ENCODE data around the gene BAIAP2.

DNA sequence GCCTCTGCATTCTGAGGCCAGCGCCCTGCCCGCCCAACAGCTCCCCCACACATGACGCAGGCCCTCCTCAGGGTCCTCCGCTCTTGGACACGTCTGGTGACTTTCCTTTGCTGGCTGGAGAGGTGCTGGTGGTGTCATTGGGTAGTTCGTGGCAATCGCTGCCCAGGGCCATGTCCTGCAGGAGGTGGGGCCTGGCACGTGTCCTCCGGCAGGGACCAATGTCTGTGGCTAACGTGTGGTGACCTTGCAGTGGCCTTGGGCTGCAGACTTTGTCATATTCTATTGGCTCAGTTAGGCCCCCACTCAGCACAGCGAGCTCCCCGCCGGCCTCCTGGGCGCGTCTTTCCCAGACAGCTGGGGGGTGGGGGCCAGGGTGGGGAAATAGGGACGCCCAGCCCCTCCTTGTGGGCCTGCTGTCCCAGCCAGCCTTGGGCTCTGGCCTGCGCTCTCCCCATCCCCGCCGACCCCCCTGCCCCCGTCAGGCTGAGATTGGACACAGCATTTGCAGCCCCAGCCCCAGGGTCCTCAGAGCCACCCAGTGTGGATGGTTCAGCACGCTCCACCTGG, 78.3 kb downstream of the BAIAP2 start:
- TF ChIP-seq, protein P1, sequence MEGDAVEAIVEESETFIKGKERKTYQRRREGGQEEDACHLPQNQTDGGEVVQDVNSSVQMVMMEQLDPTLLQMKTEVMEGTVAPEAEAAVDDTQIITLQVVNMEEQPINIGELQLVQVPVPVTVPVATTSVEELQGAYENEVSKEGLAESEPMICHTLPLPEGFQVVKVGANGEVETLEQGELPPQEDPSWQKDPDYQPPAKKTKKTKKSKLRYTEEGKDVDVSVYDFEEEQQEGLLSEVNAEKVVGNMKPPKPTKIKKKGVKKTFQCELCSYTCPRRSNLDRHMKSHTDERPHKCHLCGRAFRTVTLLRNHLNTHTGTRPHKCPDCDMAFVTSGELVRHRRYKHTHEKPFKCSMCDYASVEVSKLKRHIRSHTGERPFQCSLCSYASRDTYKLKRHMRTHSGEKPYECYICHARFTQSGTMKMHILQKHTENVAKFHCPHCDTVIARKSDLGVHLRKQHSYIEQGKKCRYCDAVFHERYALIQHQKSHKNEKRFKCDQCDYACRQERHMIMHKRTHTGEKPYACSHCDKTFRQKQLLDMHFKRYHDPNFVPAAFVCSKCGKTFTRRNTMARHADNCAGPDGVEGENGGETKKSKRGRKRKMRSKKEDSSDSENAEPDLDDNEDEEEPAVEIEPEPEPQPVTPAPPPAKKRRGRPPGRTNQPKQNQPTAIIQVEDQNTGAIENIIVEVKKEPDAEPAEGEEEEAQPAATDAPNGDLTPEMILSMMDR (IDR thresholded peaks at IDR 0.05; ENCODE audit: low read length): no peak
- TF ChIP-seq EZH2 (optimal IDR thresholded peaks at IDR 0.05; ENCODE audit: low read depth, low read length) (no peak), EZH2phosphoT487 (IDR thresholded peaks at IDR 0.05; ENCODE audit: low read length) (no peak)
